Activated CD8-positive, alpha-beta memory T cell treated with anti-CD3 and anti-CD28 coated beads for 4 hours (primary cell): ENCODE data around the gene NFE2L1.
"Not testable (repeated sequence)": the region's sequence is repeated elsewhere in the genome, so short reads cannot be mapped to it uniquely, and the experiment has no call there.

Experiments
- DNase-seq, 2 donors: peaks; one replicate each; pipeline ENCODE4 v3.0.0-alpha.2; 2020; ENCODE audit warnings: low read depth in 2 of 2

NFE2L1 gene

DNA sequence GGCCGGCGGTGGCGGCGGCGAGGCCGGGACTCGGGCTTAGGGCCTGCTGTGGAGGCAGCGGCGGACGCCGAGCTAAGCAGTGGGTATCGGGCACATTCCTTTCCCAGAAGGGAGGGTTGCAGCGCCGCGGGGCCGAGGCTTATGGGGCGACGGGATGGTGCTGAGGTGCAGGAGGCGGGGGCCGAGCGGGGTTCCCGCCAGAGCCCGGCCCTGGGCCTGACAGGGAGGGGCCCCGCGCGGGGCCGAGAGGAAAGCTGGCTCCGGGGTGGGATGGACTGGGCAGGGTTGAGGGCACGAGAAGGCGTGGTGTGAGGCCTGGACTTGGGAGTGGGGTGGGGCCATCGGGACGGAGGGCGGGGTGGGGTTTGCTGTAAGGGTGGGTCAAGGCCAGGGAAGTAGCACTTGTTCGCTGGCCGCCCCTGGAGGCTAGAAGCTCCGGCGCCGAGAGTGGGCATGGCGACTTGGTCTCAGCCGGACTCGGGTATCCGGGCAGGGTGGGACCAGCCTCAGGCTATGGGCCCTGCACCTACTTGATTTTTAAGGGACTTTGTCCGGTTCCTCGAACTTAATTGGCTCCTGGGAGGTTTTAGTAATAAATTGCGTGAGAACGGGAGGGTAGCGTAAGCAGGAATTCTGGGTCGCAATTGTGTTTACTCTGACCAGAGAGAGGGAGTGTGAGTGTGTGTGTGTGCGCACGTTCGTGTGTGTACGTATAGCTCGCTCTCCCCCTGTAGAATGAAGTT, 396 bp downstream of the NFE2L1 start:
- no peak for DNase-seq

DNA sequence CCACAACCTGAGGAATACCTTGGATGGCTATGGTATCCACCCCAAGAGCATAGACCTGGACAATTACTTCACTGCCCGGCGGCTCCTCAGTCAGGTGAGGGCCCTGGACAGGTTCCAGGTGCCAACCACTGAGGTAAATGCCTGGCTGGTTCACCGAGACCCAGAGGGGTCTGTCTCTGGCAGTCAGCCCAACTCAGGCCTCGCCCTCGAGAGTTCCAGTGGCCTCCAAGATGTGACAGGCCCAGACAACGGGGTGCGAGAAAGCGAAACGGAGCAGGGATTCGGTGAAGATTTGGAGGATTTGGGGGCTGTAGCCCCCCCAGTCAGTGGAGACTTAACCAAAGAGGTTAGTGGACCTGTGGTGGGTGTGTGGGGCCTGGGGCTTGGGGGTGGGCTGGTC, 3.1 kb downstream of the NFE2L1 start:
- DNase-seq = no peak

DNA sequence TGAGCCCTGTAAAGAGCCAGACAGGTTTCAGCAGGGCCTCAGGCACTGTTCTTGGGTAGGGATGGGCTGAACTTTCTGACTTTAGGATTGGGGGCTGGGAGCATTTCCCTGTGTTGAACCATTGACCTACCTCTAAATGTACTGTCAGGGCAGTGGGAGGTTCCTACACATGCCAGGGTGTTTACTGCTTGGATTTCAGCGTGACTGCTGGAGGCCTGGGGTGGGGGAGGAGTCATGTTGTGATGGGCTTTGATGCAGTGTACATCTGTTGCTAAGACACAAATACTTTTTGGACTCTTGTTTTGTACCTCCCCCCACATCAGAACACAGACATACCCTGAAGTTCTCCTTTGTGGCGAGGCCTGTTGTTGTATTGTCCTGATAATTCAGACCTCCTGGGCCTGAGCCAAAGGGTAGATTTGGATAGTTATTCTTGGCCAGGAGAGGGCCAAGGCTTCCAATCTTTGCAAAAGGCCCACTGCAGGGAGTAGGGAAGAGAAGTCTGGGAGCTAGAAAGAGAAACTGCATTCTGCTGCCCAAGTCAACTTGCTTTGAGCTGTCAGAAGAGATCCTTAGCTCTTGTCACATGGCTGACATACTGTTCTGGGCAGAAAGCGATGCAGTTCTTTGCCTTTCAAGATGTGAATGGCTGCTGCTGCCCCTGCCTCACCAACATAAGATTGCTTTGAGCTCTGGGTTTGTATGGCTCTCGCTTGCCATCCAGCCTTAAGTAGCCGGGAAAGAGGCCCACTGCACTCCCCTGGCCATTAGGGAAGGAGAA, 3.7 kb downstream of the NFE2L1 start:
- DNase-seq = no peak

DNA sequence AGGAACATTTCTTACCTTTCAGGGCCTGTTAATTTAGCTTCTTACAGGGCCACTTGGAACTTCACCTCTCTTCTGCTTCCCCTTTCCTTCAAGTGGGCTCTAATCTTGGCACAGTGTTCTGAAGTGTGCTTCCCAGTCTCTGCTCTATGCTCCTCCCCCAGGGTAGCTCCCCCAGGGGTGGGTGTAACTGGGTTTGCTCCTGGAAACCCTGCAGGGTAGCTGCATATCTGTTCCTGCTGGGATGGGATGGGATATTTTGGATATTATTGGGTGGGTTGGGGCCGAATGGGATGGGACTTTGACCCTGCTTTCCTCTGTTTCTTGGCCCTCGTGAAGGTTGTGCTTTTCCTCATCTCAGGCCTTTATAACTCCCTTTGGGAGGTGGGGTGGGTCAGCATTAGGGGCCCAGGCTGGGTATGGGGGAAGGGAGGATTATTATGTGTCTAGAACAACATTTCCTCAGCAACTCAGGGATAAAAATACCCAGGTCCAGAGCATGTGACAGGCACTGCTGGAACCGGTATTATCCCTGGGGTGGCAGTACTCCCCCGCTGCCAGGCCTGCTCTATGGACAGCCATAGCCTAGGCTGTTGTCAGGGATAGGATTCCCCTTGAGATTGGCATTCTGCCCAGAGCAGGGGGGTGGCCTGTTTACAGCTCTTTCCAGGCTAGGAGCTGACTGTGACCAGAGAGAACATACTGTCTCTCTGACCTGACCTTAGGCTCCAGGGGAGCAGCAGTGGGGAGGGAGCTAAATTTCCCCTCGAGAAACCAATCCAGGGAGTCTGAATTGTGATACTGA, 5.0 kb downstream of the NFE2L1 start:
- no peak for DNase-seq

DNA sequence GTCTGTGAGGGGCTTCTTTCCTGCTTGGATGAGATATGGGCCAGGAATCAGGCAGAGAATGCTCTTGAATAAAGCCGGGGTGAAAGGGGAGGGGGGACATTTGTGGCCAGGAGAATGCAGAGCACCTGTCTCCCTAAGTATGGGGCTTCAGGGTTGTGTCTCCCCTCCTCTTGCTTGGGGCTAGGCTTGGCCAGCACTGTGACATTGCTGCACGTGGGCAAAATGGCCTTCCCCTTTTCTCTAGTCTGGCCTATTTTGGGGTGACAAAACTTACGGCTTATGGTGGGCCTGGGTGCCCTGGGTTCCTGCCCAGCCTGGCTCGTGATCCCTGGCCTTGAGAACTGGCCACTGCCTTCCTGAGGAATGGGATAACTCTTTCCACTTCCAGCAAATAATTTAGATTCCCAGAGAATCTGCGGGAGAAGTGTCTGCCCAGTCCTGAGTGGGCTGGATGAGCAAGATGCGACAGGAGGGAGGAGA, 5.6 kb downstream of the NFE2L1 start:
- no peak for DNase-seq

DNA sequence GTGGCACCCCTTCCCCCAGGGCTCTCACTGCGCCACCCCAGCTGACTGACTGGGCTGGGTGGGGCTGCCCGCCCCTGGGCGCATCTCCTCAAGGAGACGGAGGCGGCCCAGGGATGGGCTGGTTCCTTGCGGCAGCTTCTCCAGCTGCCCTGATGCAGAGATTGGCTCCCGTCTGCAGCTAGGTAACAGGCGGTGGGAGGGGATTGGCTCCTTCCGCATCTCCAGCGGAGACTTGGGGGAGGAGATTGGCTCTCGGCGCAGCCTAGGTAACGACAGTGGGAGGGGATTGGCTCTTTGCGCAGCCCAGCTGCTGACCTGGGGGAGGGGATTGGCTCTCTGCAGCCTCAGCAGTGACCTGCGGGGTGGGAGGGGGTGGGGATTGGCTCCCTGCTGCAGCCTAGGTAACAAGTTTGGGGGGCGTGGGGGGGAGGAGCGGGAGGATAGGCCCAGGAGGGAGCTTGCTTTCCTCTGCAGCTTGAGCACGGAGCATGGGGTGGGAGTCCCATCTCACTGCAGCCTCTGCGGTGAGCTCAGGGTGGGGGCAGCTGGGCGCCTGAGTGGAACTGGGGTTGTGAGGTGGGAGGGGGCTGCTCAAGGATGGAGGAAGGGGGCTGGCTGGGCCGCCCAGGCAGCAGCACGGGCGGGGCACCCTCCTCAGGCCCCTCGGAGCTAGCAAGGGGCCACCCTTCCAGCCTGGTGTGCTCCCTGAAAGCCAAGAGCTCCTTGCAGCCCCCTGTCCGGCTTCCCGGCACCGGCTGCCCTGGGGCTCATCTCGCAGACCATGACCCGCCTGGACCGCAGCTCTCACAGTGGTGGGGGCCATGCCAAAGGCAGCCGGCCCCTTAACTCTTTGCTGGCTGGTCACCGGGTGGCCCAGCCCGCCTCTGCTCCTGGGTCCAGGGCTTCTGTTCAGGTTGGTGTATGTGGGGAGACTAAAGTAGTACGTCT, 6.4 kb downstream of the NFE2L1 start:
- DNase-seq = no peak

DNA sequence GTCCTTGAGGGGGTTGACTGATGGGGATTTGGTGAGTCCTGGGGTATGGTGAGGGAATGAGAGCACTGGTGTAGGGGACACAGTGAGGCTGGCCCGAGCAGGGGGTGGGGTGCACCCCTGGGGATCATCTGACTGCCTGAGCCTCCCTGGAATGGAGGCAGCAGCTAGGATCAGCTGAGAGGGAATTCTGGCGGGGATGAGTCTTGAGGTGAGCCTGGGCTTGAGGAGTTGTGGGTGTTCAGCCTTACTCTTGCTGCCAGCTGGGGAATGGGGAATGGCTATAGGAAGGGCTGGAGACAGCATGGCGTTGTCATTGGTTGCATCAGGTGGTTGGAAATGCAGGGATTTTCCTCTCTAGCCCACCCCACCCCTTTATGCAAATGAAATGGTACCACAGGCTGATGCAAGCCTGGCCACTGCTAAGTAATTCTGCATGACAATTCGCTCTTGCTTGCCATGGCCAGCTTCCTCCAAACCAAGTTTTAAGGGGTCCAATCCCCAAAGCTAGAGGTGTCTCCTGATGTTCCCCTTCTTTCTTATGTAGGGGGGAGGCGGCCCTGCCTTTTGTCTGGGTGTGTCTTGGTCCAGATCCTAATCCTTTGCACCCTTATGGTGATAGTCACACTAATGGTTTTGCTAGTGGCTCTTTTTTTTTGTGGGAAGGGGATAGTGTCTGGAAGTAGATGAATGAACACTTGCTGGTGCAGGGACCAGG, 7.5 kb downstream of the NFE2L1 start:
- no peak for DNase-seq

DNA sequence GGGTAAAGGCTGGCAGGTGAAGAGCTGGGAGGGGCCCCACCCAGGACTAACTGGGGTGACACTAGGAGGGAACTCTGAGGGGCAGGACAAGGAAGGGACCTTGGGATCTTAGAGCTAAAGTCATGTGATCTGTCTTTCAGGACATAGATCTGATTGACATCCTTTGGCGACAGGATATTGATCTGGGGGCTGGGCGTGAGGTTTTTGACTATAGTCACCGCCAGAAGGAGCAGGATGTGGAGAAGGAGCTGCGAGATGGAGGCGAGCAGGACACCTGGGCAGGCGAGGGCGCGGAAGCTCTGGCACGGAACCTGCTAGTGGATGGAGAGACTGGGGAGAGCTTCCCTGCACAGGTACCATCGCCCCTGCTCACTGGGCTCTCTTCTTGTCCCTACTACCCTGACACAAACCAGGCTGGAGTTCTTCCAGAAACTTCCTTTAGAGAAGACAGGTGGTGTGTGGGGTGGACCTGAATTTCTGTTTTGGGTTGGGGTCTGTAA, 8.1 kb downstream of the NFE2L1 start:
- DNase-seq = no peak

DNA sequence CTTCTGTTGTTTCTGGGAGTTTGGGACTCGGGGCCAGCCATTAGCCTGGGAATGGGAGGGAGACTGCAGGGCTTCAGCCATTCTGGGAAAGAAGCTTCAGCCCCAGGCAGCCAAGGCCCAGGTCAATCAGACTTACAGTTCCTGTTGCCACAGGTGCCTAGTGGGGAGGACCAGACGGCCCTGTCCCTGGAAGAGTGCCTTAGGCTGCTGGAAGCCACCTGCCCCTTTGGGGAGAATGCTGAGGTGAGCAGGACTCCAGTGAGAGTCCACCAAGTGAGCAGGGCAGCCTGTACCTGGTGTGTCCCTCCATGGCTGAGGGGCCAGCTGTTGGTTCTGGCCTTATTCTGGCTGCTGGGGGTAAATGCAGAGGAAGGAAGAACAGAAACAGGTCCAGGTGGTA, 8.7 kb downstream of the NFE2L1 start:
- DNase-seq = no peak

DNA sequence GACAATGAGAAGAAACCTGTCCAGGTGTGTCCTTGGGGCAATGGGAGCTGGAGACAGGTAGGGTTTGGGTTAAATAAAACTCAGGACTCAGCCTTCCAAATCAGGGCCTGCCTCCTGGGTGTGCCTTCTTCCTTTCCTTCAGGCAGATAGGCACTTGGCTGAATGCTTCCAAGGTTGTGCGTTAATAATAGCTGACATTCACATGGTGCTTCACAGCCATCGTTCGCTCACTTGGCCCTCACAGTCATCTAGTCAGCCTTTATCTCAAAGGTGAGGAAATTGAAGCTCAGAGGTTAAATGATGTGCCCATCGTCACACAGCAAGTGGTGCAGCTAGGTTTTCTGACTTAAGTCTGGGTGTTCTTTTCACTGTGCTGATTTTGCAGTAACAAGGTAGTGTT, 9.5 kb downstream of the NFE2L1 start:
- no peak for DNase-seq

DNA sequence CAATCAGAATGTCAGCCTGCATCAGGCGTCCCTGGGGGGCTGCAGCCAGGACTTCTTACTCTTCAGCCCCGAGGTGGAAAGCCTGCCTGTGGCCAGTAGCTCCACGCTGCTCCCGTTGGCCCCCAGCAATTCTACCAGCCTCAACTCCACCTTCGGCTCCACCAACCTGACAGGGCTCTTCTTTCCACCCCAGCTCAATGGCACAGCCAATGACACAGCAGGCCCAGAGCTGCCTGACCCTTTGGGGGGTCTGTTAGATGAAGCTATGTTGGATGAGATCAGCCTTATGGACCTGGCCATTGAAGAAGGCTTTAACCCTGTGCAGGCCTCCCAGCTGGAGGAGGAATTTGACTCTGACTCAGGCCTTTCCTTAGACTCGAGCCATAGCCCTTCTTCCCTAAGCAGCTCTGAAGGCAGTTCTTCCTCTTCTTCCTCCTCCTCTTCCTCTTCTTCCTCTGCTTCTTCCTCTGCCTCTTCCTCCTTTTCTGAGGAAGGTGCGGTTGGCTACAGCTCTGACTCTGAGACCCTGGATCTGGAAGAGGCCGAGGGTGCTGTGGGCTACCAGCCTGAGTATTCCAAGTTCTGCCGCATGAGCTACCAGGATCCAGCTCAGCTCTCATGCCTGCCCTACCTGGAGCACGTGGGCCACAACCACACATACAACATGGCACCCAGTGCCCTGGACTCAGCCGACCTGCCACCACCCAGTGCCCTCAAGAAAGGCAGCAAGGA, 10.4 kb downstream of the NFE2L1 start:
- no peak for DNase-seq

DNA sequence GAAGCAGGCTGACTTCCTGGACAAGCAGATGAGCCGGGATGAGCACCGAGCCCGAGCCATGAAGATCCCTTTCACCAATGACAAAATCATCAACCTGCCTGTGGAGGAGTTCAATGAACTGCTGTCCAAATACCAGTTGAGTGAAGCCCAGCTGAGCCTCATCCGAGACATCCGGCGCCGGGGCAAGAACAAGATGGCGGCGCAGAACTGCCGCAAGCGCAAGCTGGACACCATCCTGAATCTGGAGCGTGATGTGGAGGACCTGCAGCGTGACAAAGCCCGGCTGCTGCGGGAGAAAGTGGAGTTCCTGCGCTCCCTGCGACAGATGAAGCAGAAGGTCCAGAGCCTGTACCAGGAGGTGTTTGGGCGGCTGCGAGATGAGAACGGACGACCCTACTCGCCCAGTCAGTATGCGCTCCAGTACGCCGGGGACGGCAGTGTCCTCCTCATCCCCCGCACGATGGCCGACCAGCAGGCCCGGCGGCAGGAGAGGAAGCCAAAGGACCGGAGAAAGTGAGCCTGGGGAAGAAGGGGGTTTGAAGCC, 11.0 kb downstream of the NFE2L1 start:
- no peak for DNase-seq

DNA sequence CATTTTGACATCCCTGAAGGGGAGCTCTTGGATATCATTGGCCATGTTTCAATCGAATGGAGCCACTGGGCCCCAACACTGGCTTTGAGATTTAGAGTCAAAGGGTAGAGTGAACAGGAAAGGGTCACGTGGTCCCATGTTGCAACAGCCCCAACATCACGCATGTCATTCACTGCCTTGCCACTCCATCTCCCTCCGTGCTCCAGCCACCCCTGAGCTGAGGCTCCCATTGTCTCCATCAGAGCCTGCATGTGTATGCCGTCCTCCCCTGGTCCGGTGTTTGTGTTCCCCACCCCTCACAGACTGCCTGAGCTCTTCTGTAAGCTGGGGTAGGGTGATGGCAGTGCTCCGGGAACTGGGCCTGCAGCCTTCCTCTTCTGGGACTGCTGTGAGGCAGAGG, 12.1 kb downstream of the NFE2L1 start:
- no peak for DNase-seq

DNA sequence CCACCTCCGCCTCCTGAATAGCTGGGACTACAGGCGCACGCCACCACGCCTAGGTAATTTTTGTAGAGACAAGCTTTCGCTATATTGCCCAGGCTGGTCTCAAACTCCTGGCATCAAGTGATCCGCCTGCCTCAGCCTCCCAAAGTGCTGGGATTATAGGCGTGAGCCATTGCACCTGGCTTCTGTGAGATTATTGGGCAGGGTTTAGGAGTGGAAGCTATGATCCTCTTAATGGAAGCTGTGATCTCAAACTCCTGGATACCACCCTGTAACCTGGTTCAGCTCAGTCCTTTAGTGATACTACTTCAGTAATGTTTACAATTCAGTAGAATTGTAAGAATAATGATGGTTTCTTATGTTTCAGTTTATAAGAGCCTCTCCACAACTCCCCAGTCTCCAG, 14.1 kb downstream of the NFE2L1 start:
- no peak for DNase-seq

DNA sequence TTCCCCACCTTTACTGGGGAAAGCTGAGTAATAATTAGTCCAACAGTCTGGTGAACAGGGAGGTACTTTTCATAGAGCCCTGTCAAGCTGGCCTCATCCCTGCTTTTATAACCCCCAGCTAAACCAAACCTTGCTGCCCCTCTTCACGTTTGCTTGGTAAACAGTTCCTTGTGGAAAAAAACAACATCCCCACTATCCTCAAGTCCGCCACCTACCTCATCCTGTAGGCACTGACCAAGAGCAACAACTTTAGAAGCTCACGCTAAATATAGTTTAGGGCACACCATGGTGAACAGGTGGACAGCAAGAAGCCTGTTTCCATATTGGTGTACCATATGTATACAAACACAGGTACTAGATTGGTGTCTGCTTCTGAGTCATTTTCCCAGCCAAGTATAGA, 16.5 kb downstream of the NFE2L1 start:
- DNase-seq = no peak

DNA sequence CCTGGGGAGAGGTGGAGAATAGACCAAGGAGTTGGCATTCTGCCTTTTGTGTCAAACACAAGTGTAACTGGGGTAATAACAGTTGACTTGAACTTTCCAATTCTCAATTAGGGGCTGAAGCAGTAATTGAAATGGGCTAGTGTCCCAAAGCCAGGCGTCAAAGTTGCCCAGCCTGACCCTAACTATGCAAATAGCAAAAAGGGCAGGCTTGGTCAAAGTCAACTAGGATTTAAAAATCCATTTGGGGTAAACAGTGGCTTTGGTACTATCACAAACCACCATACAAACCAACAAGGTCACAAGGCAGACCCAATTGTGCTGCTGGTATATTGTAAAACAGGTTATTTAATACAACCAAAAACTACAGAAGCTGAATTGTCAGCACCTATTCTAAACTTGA, 18.0 kb downstream of the NFE2L1 start:
- no peak for DNase-seq

DNA sequence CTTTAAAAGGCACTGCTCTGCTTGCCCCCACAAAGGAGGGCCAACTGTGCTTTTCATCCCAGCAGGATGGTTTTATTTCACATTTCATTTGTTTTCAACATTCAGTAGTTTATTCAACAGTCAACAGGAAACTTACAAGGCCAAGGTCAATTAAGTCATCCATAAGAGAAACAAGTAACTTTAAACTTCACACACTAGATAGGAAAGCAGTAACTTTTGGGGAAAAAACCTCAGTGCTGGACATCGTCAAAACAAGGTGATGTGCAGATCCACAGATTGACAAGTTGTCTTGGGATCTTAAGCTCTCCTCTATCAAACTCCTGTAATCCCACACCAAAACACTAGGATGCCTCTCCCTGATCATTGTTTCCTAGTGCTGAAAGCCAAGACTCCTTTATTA, 18.5 kb downstream of the NFE2L1 start:
- no peak for DNase-seq

DNA sequence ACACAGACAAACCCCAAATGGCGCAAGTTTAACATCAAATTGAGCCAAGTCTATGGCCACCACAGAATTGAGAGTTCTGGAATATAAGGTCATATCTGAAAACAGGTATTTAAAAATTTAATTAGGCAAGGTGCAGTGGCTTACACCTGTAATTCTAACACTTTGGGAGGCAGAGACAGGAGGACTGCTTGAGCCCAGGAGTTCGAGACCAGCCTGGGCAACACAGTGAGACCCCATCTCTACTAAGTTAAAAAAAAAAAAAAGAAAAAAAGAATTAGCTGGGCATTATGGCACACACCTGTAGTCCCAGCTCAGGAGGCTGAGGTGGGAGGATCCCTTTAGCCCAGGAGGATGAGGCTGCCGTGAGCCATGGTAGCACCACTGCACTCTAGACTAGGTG, 19.1 kb downstream of the NFE2L1 start:
- no peak for DNase-seq

DNA sequence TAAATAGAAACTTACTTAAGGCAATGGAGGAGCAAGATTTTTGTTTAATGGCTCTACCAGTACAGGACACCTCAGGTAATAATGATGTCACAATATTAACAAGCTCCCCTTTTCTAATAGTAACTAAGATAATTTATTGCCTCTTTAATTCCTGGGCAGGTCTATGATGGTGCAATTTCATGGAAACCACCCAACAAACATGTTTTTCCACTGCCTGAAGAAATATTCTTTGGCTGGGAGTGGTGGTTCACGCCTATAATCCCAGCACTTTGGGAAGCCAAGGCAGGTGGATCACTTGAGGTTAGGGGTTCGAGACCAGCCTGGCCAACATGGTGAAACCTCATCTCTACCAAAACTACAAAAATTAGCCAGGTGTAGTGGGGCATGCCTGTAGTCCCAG, 19.6 kb downstream of the NFE2L1 start:
- not testable (repeated sequence) for DNase-seq
